HEK293T (cell line): ENCODE data around the gene ARHGEF38.

Experiments
- ARNT ChIP-seq: fragments of 450-650 bp; IDR thresholded peaks from 2 replicates; pipeline ENCODE4 v1.6.1; 2017; ENCODE audit warnings: mild to moderate bottlenecking
- FOXK2 ChIP-seq: fragments of 450-650 bp; IDR thresholded peaks from 2 replicates; pipeline ENCODE4 v1.6.1; 2016; ENCODE audit warnings: mild to moderate bottlenecking
- FOXM1 ChIP-seq: fragments of 450-650 bp; IDR thresholded peaks from 2 replicates; pipeline ENCODE4 v1.6.1; 2017; ENCODE audit warnings: mild to moderate bottlenecking, borderline replicate concordance
- PKNOX1 ChIP-seq: fragments of 450-650 bp; IDR thresholded peaks from 2 replicates; pipeline ENCODE4 v1.6.1; 2016
- TARDBP ChIP-seq: fragments of 450-650 bp; IDR thresholded peaks from 2 replicates; pipeline ENCODE4 v1.6.1; 2016

DNA sequence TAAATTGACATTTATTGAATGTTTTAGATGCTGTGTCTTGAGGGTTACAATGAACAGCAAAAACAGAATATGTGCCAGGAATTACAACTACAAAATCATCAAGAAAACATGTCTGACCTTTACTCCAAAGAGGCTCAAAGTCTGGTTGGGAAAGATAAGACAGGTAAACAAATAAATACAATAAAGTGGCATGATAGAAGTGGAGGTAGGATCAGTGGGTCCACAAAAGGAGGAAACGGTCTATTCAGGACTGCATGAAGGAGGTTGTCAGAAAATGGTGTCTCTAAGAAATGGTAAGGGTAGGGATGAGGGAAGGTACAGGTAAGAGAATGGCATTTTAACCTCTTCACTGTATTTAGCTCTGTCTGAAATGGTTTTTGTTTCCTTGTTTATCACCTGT, 3.8 kb downstream of the ARHGEF38 start:
- no peak for TF ChIP-seq ARNT
- TF ChIP-seq FOXM1 = no peak
- no peak for TF ChIP-seq PKNOX1
- no peak for TF ChIP-seq FOXK2
- no peak for TF ChIP-seq TARDBP
